Stimulated activated CD4-positive, alpha-beta T cell treated with anti-CD3 and anti-CD28 coated beads, Interleukin-4, amount 100 ng/mL, for 48 hours (primary cell): ENCODE measurements around the gene ADGRL3.
"Not testable (repeated sequence)": the region's sequence is repeated elsewhere in the genome, so short reads cannot be mapped to it uniquely, and the experiment has no call there.

Experiments
- DNase-seq, 2 donors: peaks; one replicate each; pipeline ENCODE4 v3.0.0-alpha.2; 2020; ENCODE audit warnings: low read depth in 2 of 2

Gene ADGRL3

GRCh38 chr4:61890321-61890720 lies 690.2 kb downstream of the ADGRL3 start:
- no peak for DNase-seq

- DNase-seq, result no peak
Observed at GRCh38 chr4:61891953-61892352, 691.8 kb downstream of the ADGRL3 start.

- DNase-seq, result no peak
Observed at GRCh38 chr4:61896634-61897033, 696.5 kb downstream of the ADGRL3 start.

GRCh38 chr4:61909031-61909430 lies 708.9 kb downstream of the ADGRL3 start:
- no peak for DNase-seq

DNA sequence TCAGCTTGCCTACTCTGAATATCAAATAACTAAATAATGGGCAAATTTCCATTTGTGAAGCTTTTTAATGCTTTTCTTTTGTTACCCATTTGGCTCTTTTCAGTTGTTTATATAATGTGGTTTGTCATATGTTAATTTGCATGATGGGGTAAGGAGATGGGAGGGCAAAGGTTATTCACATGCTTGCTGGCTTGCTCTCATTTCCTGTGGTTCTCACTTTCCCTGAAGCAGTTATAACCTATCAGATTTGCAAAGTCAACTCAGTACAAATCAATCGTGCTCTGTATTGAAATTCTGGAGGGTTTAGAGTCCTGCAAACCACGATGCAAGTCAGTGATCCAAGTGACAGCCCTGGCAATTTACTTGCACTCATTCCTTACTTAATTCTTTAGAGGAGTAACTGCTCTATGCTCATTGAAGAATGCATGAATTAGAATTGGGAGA lies 711.2 kb downstream of the ADGRL3 start:
- no peak for DNase-seq

GRCh38 chr4:61913619-61914018 lies 713.5 kb downstream of the ADGRL3 start:
- DNase-seq, result no peak

GRCh38 chr4:61915501-61915900 lies 715.4 kb downstream of the ADGRL3 start:
- no peak for DNase-seq

DNA sequence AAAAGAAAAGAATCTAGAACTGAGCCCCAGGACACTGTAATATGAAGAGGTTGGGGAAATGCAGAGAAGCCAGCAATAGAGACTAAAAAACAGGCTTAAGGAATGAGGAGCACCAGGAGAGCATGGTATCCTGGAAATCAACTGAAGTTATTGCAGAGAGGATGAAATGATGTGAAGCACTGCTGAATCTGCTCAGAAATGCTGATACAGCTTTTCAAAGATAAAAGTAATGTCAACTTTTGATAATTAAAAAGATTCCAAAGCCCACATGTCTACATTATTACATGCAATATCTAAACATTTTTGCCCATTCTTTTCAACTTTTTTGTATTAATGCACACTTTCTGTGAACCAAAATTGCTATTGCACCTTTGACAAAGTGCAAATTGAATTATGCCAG lies 718.4 kb downstream of the ADGRL3 start:
- DNase-seq, result no peak

DNA sequence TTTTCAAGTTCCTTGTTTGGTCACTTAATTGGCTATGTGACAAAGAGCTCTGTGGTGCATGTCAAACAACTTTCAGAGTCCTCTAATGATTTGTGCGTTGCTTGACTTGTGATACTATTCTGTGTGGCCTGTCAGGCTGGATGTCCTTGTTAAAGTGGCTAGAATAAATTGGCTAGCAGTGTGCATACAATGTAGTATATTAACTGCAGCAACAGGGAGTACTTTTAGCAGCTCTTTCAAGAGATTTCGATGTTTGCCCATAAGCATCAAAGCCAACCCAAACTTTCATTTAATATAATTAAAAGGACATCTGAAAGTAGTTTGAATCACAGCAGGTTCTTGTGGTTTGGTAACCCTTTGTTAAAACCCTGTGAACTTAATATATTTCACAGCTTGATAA lies 718.9 kb downstream of the ADGRL3 start:
- DNase-seq, result no peak

DNA sequence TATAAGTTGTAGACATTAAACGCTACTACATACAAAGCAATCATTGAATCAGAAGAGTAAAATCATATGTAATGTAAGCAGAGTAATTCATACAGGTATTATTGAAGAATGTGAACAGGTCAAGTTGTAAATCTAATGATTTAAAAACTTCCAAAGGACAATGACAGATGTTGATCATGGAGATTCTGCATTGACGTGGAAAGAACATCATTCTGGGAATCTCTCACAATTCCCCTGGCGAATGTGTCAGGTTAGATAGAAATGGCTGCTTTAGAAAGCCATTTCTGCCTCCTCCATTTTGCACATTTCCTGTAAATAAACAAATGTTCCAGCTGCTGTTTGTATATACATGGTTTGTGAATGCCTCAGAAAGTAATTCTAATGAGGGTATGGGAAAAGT lies 719.4 kb downstream of the ADGRL3 start:
- DNase-seq, result no peak

GRCh38 chr4:61921920-61922319 lies 721.8 kb downstream of the ADGRL3 start:
- DNase-seq, result no peak

GRCh38 chr4:61922766-61923165 lies 722.6 kb downstream of the ADGRL3 start:
- DNase-seq, result no peak

DNA sequence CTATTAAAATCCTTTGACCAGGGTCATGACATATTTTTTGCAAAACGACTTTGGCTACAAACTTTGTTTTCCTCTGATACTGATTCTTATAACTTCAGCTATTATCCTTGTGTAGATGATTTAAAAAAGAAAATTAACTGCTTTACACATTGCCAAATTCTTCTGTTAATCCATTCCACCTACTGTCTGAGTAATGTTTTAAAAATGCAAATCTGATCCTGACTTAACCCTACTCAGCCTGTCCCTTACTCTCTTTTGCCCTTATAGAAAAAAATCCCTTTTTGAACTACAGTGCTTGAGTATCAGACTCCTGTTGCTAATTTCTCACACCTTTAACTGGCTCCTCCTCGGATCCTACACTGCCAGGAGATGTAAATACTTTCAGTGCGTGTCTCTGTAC lies 723.1 kb downstream of the ADGRL3 start:
- DNase-seq, result no peak

DNA sequence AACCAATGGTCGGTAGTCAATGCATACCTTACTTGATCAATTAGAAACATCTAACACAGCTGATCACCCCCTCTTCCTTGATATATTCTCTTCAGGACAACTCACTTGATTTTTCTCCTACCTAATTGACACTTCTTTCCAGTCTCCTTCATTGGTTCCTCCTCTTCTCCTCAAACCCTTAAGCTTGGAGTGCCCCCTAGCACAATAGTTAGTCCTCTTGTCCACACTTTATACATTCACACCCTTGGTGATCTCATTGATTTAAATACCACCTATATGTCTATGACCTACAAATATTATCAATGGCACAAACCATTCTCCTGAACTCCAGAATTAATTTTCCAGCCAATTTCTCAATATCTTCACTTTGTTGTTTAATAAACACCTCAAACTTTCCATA lies 724.0 kb downstream of the ADGRL3 start:
- DNase-seq, result no peak

- no peak for DNase-seq
Observed at GRCh38 chr4:61933527-61933926, 733.4 kb downstream of the ADGRL3 start.

GRCh38 chr4:61934198-61934597 lies 734.1 kb downstream of the ADGRL3 start:
- no peak for DNase-seq

GRCh38 chr4:61938250-61938846 lies 738.2 kb downstream of the ADGRL3 start:
- DNase-seq, result no peak

DNA sequence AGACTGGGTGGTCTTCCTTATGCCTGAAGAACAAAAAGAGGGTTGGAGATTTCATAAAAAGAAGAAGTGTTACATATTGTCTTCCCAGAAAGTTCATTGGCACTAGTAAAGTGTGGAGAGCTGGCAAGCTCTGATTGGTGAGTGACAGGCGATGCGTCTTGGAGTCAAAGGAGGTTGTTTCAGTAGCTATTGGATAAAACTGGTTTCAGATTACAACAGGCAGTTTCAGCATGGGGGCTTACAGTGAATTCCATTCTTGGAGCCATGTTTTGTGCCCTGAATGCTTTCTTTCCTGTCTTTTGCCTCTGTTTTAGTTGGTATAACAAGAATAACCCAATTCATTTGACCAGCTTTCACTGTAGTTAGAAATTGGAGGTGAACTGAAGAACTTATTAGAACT lies 750.5 kb downstream of the ADGRL3 start:
- DNase-seq, result no peak

DNA sequence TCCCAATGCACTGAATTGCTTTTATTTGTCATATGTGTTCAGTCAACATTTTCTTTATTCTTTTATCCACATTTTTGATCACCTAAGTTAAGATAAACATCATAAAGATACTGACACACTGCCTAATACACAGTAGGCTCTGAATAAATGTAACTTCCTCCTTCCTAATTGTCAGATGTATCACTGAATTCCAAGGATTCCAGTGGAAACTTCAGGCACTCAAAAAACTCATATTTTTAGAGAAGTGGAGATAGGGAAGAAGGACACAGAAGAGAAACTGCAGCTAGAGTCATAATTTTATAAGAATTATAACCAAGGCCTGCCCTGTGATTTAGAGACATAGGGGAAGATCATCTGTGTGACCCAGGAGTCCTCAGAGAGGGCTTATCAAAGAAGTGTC lies 753.3 kb downstream of the ADGRL3 start:
- DNase-seq, result no peak

GRCh38 chr4:61958591-61958990 lies 758.5 kb downstream of the ADGRL3 start:
- DNase-seq, result no peak

DNA sequence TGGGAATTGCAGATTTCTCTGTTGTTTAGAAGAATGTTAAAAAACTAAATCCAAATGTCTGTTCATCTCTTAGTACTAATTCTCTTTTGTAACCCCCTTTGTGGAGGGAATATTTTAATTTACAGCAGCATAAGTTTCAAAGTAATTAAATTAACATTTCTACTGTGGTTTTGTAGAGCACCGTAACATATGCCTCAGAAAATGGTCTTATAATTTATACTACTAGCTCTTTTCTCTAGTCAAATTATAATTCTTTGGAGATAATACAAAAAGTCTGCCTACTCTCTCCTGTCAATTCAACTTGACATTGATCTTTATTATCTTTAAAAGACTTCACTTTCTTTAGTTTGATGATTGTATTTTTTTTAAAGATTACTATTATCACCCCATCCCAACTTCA lies 759.0 kb downstream of the ADGRL3 start:
- DNase-seq, result no peak

DNA sequence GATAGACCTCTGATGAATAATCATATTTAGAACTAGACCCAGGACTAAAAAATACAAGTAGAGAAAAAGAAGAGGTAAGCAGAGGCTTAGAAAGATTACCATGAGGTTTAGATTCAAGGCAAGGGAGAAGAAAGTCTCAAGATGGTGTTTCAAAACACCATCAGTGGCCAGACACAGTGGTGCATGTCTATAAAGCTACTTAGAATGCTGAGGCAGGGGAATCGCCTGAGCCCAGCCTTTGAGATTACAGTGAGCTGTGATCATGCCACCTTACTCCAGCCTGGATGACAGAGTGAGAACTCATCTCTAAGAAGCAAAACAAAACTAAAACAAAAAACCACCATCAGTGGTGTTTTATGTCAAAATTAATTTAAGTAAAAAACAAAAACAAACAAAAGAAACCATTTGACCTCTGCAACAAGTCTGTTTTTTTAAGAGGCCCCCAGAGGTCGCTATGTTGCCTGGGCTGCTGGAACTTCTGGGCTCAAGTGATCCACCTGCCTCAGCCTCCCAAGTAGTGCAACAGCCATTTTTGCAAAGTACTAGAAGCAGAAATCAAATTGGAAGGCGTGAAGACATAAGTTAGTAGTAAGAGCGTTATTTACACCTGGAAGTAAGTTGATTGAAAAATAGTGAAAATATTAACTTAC lies 784.3 kb downstream of the ADGRL3 start:
- DNase-seq, result no peak

GRCh38 chr4:61985426-61985825 lies 785.3 kb downstream of the ADGRL3 start:
- no peak for DNase-seq

- DNase-seq, result not testable (repeated sequence)
Observed at GRCh38 chr4:61986929-61987328, 786.8 kb downstream of the ADGRL3 start.
